SU-DHL-6 (cell line): Measurements from ENCODE around the gene ZNF100.
"Not testable (repeated sequence)": the region's sequence is repeated elsewhere in the genome, so short reads cannot be mapped to it uniquely, and the experiment has no call there.

ENCODE experiments used
- H2AFZ ChIP-seq: fragments of 200-600 bp; sonication (generic); 2 replicates; pipeline ENCODE4 v1.6.1; 2014; ENCODE audit warnings: low read depth, mild to moderate bottlenecking, moderate library complexity, mixed read lengths, antibody characterized with exemption, low read length; ENCODE audit not compliant: severe bottlenecking
- H3F3A ChIP-seq: fragments of 200-600 bp; shearing (Covaris generic); 2 replicates; pipeline ENCODE4 v1.6.0; 2016; ENCODE audit warnings: antibody characterized with exemption, mild to moderate bottlenecking; ENCODE audit not compliant: insufficient read depth
- H3K27ac ChIP-seq: fragments of 200-600 bp; sonication (generic); 2 replicates; pipeline ENCODE4 v1.5.1; 2016; ENCODE audit warnings: low read depth, mild to moderate bottlenecking, low read length, moderate library complexity, mixed read lengths
- H3K27me3 ChIP-seq: fragments of 200-600 bp; sonication (generic), shearing (Covaris generic); 2 replicates; pipeline ENCODE4 v1.6.0; 2014; ENCODE audit warnings: mild to moderate bottlenecking, low read length
- H3K36me3 ChIP-seq: fragments of 200-600 bp; sonication (generic); 2 replicates; pipeline ENCODE4 v1.6.1; 2014; ENCODE audit warnings: mild to moderate bottlenecking, low read length, mixed read lengths
- H3K4me2 ChIP-seq: fragments of 300-600, 200-600 bp; shearing (Covaris generic), sonication (generic); 2 replicates; pipeline ENCODE4 v1.6.0; 2014; ENCODE audit warnings: low read length, low read depth, mild to moderate bottlenecking; ENCODE audit not compliant: poor library complexity, severe bottlenecking
- H3K4me3 ChIP-seq: fragments of 200-600 bp; sonication (generic); 2 replicates; pipeline ENCODE4 v1.5.1; 2014; ENCODE audit warnings: antibody characterized with exemption, low read length, mild to moderate bottlenecking, mixed read lengths; ENCODE audit not compliant: insufficient read depth, poor library complexity, severe bottlenecking
- H3K79me2 ChIP-seq: fragments of 200-600 bp; sonication (generic); 2 replicates; pipeline ENCODE4 v1.6.1; 2014; ENCODE audit warnings: mild to moderate bottlenecking, low read length, moderate library complexity; ENCODE audit not compliant: insufficient read depth
- H3K9ac ChIP-seq: fragments of 200-600 bp; sonication (generic); 2 replicates; pipeline ENCODE4 v1.7.0; 2014; ENCODE audit warnings: mild to moderate bottlenecking, low read length
- H3K9me2 ChIP-seq: fragments of 200-600 bp; sonication (generic); replicated peaks from 2 replicates; pipeline ENCODE4 v1.6.1; 2014; ENCODE audit warnings: low read length; ENCODE audit not compliant: insufficient read depth
- H3K9me3 ChIP-seq: fragments of 200-600 bp; sonication (generic); 2 replicates; pipeline ENCODE4 v1.6.1; 2014; ENCODE audit warnings: low read length, mixed read lengths; ENCODE audit not compliant: insufficient read depth
- H4K20me1 ChIP-seq: fragments of 200-600 bp; sonication (generic); 2 replicates; pipeline ENCODE4 v1.6.1; 2014; ENCODE audit warnings: low read depth, mild to moderate bottlenecking, antibody characterized with exemption, low read length, moderate library complexity, mixed read lengths
- EZH2phosphoT487 ChIP-seq: fragments of 200-600 bp; sonication (generic), shearing (Covaris generic); conservative IDR thresholded peaks from 2 replicates; pipeline ENCODE4 v1.6.1; 2018; ENCODE audit warnings: mild to moderate bottlenecking, antibody characterized with exemption, low read length, moderate library complexity, mixed read lengths
- TF ChIP-seq, protein P1 (sequence below): fragments of 200-600 bp; sonication (generic); IDR thresholded peaks from one replicate; pipeline ENCODE4 v1.5.1; 2017; ENCODE audit warnings: antibody characterized with exemption, mild to moderate bottlenecking, low read length, moderate library complexity; ENCODE audit not compliant: insufficient read depth, poor library complexity, severe bottlenecking

ZNF100 gene

DNA sequence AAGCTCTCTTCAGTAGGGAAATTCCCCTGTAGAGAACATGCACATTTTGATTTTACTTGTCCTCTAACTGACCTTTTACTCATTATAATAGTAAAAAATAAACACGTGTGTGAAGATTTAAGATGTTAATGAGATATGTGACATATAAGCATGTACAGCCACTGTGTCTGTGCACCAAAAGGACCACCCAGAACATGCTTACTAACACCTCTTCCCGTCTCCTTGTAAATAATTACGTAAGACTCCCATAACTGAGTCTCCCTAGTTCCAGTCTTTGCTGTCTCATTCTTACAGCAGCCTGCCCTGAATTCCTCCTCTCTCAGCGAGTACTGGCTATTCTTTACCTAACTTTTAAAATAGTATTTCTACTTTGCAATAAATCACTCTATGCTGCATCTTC is 53.6 kb downstream of the ZNF100 start:
- H2AFZ ChIP-seq: no peak overlapping the region
- no peaks in the 10 kb centered on the region for H3K9me3 ChIP-seq
- no peak overlapping the region for H3K4me3 ChIP-seq
- H3K27me3 ChIP-seq: no peaks in the 10 kb centered on the region
- no peaks in the 10 kb centered on the region for H3K9me2 ChIP-seq
- no peak overlapping the region for H3K4me2 ChIP-seq
- no peaks in the 10 kb centered on the region for H3K36me3 ChIP-seq
- no peaks in the 10 kb centered on the region for H3K79me2 ChIP-seq
- TF ChIP-seq, protein P1, sequence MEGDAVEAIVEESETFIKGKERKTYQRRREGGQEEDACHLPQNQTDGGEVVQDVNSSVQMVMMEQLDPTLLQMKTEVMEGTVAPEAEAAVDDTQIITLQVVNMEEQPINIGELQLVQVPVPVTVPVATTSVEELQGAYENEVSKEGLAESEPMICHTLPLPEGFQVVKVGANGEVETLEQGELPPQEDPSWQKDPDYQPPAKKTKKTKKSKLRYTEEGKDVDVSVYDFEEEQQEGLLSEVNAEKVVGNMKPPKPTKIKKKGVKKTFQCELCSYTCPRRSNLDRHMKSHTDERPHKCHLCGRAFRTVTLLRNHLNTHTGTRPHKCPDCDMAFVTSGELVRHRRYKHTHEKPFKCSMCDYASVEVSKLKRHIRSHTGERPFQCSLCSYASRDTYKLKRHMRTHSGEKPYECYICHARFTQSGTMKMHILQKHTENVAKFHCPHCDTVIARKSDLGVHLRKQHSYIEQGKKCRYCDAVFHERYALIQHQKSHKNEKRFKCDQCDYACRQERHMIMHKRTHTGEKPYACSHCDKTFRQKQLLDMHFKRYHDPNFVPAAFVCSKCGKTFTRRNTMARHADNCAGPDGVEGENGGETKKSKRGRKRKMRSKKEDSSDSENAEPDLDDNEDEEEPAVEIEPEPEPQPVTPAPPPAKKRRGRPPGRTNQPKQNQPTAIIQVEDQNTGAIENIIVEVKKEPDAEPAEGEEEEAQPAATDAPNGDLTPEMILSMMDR: no peak
- no peak for TF ChIP-seq EZH2phosphoT487
- no peak overlapping the region for H3K9ac ChIP-seq
- no peaks in the 10 kb centered on the region for H4K20me1 ChIP-seq
- no peak overlapping the region for H3K27ac ChIP-seq
- H3F3A ChIP-seq: no peaks in the 10 kb centered on the region

DNA sequence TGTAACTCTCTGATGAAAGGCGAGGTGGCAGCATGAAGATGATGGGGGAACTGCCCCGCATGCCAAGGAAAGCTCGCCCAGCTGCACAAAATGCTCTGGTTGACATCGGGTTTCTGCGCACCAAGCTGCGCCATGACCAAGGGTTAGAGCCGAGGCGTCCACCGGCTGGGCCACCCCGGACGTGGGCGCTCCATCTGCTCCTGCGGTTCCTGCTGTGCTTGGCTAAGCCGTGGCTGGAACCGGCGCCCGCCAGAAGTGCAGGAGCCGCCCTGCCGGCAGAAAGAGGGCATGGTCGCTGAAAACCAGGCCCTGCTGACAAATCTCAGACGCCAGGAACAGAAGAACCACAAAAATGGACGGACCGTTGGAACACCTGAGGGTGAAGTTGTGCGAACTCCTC is 57.9 kb downstream of the ZNF100 start:
- Histone ChIP-seq H3K36me3 (no peaks in the 10 kb centered on the region), H3K9me2 (no peaks in the 10 kb centered on the region), H4K20me1 (no peaks in the 10 kb centered on the region)

DNA sequence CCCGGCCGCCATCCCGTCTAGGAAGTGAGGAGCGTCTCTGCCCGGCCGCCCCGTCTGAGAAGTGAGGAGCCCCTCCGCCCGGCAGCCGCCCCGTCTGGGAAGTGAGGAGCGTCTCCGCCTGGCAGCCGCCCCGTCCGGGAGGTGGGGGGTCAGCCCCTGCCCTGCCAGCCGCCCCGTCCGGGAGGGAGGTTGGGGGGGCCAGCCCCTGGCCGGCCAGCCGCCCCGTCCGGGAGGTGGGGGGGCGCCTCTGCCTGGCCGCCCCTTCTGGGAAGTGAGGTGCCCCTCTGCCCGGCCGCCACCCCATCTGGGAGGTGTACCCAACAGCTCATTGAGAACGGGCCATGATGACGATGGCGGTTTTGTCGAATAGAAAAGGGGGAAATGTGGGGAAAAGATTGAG is 59.5 kb downstream of the ZNF100 start:
- H2AFZ ChIP-seq, H3K36me3 ChIP-seq, H3K9me2 ChIP-seq, H3K9me3 ChIP-seq, H3K4me2 ChIP-seq, H4K20me1 ChIP-seq, H3K27ac ChIP-seq, H3F3A ChIP-seq, H3K4me3 ChIP-seq, H3K27me3 ChIP-seq, H3K9ac ChIP-seq, H3K79me2 ChIP-seq: not testable (repeated sequence)

More for the DNA sequence above, 57.9 kb downstream of the ZNF100 start:
- H3K27ac ChIP-seq: no peak overlapping the region
- no peaks in the 10 kb centered on the region for H3K9me3 ChIP-seq
- H3K9ac ChIP-seq: no peak overlapping the region
- H3K79me2 ChIP-seq: no peaks in the 10 kb centered on the region
- TF ChIP-seq, protein P1: no peak
- no peak for TF ChIP-seq EZH2phosphoT487
- H3F3A ChIP-seq: no peaks in the 10 kb centered on the region
- H2AFZ ChIP-seq: no peak overlapping the region
- H3K4me3 ChIP-seq: no peak overlapping the region
- H3K4me2 ChIP-seq: no peak overlapping the region
- H3K27me3 ChIP-seq: no peaks in the 10 kb centered on the region

DNA sequence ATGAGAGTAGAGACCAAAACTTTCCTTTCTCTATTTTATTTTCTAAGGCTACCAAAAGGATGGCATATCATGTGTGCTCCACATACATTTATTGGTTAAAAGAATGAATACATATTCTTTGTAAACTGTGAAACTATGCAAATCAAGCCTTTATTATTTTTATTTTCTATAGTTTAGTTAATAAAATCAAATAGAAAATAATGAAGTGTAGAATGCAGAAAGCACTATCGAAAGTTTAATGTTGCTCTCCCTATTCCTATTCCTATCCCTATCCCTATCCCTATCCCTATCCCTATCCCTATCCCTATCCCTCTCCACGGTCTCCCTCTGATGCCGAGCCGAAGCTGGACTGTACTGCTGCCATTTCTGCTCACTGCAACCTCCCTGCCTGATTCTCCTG is 60.3 kb downstream of the ZNF100 start:
- no peaks in the 10 kb centered on the region for H3K36me3 ChIP-seq
- no peak overlapping the region for H2AFZ ChIP-seq
- no peaks in the 10 kb centered on the region for H3K79me2 ChIP-seq
- no peaks in the 10 kb centered on the region for H3K27me3 ChIP-seq
- H3K9me3 ChIP-seq: no peaks in the 10 kb centered on the region
- TF ChIP-seq, protein P1: no peak
- no peak for TF ChIP-seq EZH2phosphoT487
- no peaks in the 10 kb centered on the region for H4K20me1 ChIP-seq
- no peaks in the 10 kb centered on the region for H3K9me2 ChIP-seq
- H3K27ac ChIP-seq: no peak overlapping the region
- H3K4me2 ChIP-seq: no peak overlapping the region
- H3F3A ChIP-seq: no peaks in the 10 kb centered on the region
- H3K4me3 ChIP-seq: no peak overlapping the region
- H3K9ac ChIP-seq: no peak overlapping the region
